HepG2 (cell line): Measurements from ENCODE around the gene MDM4. TPM values are rescaled to one million over a fixed set of nuclear protein-coding genes. Genes with fewer than 3 reads are reported as not detected.

Experiments used
- ATAC-seq: fragments of 200-7000 bp; cut with Tn5 transposase; 3 replicates; pipeline ENCODE4 v1.9.1; 2020; ENCODE audit warnings: mild to moderate bottlenecking, moderate library complexity
- BruUV-seq: library from RNA; stranded (reverse); fragments of 400-500 nt; replicated peaks from 2 replicates; lab custom pipeline; 2021; lab: Mats Ljungman, UMichigan
- CTCF ChIA-PET: fragments of 300-600 bp; formaldehyde crosslinking; extraction: SDS; loops from one replicate; lab custom pipeline; 2021; ENCODE audit warnings: low total read pairs, inconsistent platforms, low intra/inter-chr PET ratio; lab: Yijun Ruan, JAX
- POLR2A ChIA-PET: fragments of 350-600 bp; sonication (Branson Sonifier 250); formaldehyde crosslinking; loops from one replicate; lab custom pipeline; 2020; ENCODE audit warnings: antibody characterized with exemption, inconsistent platforms; lab: Yijun Ruan, JAX
- DNase-seq: peaks from one replicate; pipeline ENCODE4 v3.0.0-alpha.2; 2015; ENCODE audit warnings: low spot score
- FAIRE-seq: peaks from 3 replicates; lab custom pipeline; 2011; peaks lifted over from hg19 to GRCh38; lab: Jason Lieb, UNC
- H2AFZ ChIP-seq: one replicate; pipeline ENCODE4 v1.6.1; 2011; ENCODE audit warnings: low read length, inconsistent platforms
- H3K27ac ChIP-seq: fragments of 300-600 bp; 3 replicates; pipeline ENCODE4 v1.8.0; 2011; ENCODE audit warnings: mixed run types, mild to moderate bottlenecking, mixed read lengths, low read length, inconsistent platforms; ENCODE audit not compliant: insufficient read depth; ENCODE audit errors: extremely low read length
- H3K27me3 ChIP-seq, 2 experiments: fragments of 200-600 bp in 1 of 2; 2 replicates in 1 of 2; 3 replicates in 1 of 2; pipeline versions ENCODE4 v1.6.0 to v1.8.0; 2011; ENCODE audit warnings: low read length in 2 of 2, mild to moderate bottlenecking in 2 of 2, moderate library complexity in 2 of 2, inconsistent platforms in 1 of 2; ENCODE audit not compliant: insufficient read depth in 2 of 2, control insufficient read depth in 1 of 2
- H3K36me3 ChIP-seq, 2 experiments: fragments of 200-600 bp in 1 of 2; replicated peaks in 1 of 2; 2 replicates in 1 of 2; 3 replicates in 1 of 2; pipeline versions ENCODE4 v1.5.1 to v1.8.0; 2011; ENCODE audit warnings: low read length in 2 of 2, inconsistent platforms in 1 of 2; ENCODE audit not compliant: insufficient read depth in 2 of 2, control insufficient read depth in 1 of 2
- H3K4me1 ChIP-seq: 2 replicates; pipeline ENCODE4 v1.5.1; 2012; ENCODE audit warnings: low read length, inconsistent platforms; ENCODE audit not compliant: insufficient read depth
- H3K4me2 ChIP-seq: 2 replicates; pipeline ENCODE4 v1.6.0; 2011; ENCODE audit warnings: low read depth, low read length, inconsistent platforms
- H3K4me3 ChIP-seq, 3 experiments: fragments of 200-600 bp in 1 of 3; sonication (generic), shearing (Covaris generic) in 1 of 3; replicated peaks in 1 of 3; 2 replicates each; pipeline ENCODE4 v1.5.1; 2011 to 2016; ENCODE audit warnings: low read length in 3 of 3, inconsistent platforms in 2 of 3, low read depth in 2 of 3, mild to moderate bottlenecking in 2 of 3, control low read depth in 1 of 3, mixed read lengths in 1 of 3; ENCODE audit not compliant: insufficient read depth in 1 of 3
- H3K79me2 ChIP-seq: one replicate; pipeline ENCODE4 v1.6.1; 2011; ENCODE audit warnings: low read length, inconsistent platforms; ENCODE audit not compliant: insufficient read depth
- H3K9ac ChIP-seq: 2 replicates; pipeline ENCODE4 v1.6.0; 2011; ENCODE audit warnings: mild to moderate bottlenecking, low read depth, low read length, inconsistent platforms; ENCODE audit not compliant: insufficient read depth
- H3K9me3 ChIP-seq: 2 replicates; pipeline ENCODE4 v1.5.1; 2012; ENCODE audit warnings: mild to moderate bottlenecking, low read length
- H4K20me1 ChIP-seq: 2 replicates; pipeline ENCODE4 v1.6.0; 2011; ENCODE audit warnings: inconsistent platforms, mild to moderate bottlenecking, low read length, moderate library complexity; ENCODE audit not compliant: insufficient read depth
- HNF4A ChIP-seq: sonication (generic); formaldehyde crosslinking; IDR thresholded peaks from 2 replicates; pipeline ENCODE4 v1.4.0; 2020; ENCODE audit warnings: missing genetic modification reagents
- HOXA3 ChIP-seq: sonication (generic); formaldehyde crosslinking; IDR thresholded peaks from 2 replicates; pipeline ENCODE4 v1.5.0; 2020; ENCODE audit warnings: missing genetic modification reagents
- KDM5A ChIP-seq: fragments of 200-600 bp; sonication (generic); IDR thresholded peaks from 2 replicates; pipeline ENCODE4 v1.7.0; 2018; ENCODE audit warnings: antibody characterized with exemption, mild to moderate bottlenecking, low read length, borderline replicate concordance
- MAFF ChIP-seq: IDR thresholded peaks from 2 replicates; pipeline ENCODE4 v1.6.1; 2011; ENCODE audit warnings: low read depth, low read length, improper control_type of control experiment
- PAXIP1 ChIP-seq: sonication (generic); formaldehyde crosslinking; conservative IDR thresholded peaks from 2 replicates; pipeline ENCODE4 v1.4.0; 2020; ENCODE audit warnings: mild to moderate bottlenecking, missing genetic modification reagents, moderate library complexity
- RCOR2 ChIP-seq: IDR thresholded peaks from 2 replicates; pipeline ENCODE4 v1.6.1; 2016; ENCODE audit warnings: missing biosample characterization, missing genetic modification reagents
- SOX13 ChIP-seq, 3 experiments: fragments of 450-650 bp in 1 of 3; sonication (generic) in 1 of 3; formaldehyde crosslinking in 1 of 3; IDR thresholded peaks in 2 of 3; conservative IDR thresholded peaks in 1 of 3; 2 replicates each; pipeline versions ENCODE4 v1.5.0 to v1.6.1; 2016 to 2020; ENCODE audit warnings: antibody characterized with exemption in 1 of 3, mild to moderate bottlenecking in 1 of 3, missing compliant biosample characterization in 1 of 3, missing genetic modification reagents in 1 of 3, moderate library complexity in 1 of 3
- SP140L ChIP-seq: sonication (generic); formaldehyde crosslinking; IDR thresholded peaks from 2 replicates; pipeline ENCODE4 v1.4.0; 2020; ENCODE audit warnings: missing genetic modification reagents, borderline replicate concordance
- SRSF4 ChIP-seq: fragments of 200-400 bp; formaldehyde crosslinking; IDR thresholded peaks from one replicate; pipeline ENCODE4 v1.6.1; 2018; ENCODE audit warnings: mild to moderate bottlenecking, low read depth, low read length, moderate library complexity; ENCODE audit not compliant: poor library complexity, severe bottlenecking
- ZNF274 ChIP-seq: sonication (generic); formaldehyde crosslinking; IDR thresholded peaks from 2 replicates; pipeline ENCODE4 v1.5.1; 2020; ENCODE audit warnings: mild to moderate bottlenecking, missing genetic modification reagents
- ZNF7 ChIP-seq: IDR thresholded peaks from 2 replicates; pipeline ENCODE4 v1.6.1; 2016; ENCODE audit warnings: missing biosample characterization, missing genetic modification reagents
- ZNF766 ChIP-seq: sonication (generic); formaldehyde crosslinking; IDR thresholded peaks from 2 replicates; pipeline ENCODE4 v1.5.0; 2020; ENCODE audit warnings: missing genetic modification reagents, borderline replicate concordance
- WGBS: methylation state at CpG from one replicate; pipeline ENCODE4 v1.1.6; 2017; ENCODE audit warnings: low lambda C conversion rate; 5-methylcytosine and 5-hydroxymethylcytosine counted together
- in situ Hi-C: cut with HindIII; loops from 2 replicates; pipeline ENCODE4 v1.10.0; 2017; ENCODE audit warnings: low pct_unique_long_range_greater_than_20kb; ENCODE audit not compliant: extremely low pct_ligation_motif_present
- intact Hi-C: fragments of 100-400 bp; cut with micrococcal nuclease; formaldehyde crosslinking; loops from one replicate; pipeline ENCODE4 v1.10.0; 2022; ENCODE audit not compliant: unreplicated experiment
- polyA plus RNA-seq, 8 experiments: library from polyadenylated mRNA; depleted of rRNA in 3 of 8; stranded (reverse) in 7 of 8; unstranded in 1 of 8; fragments of >200 nt; fragmentation: Illumina TruSeq in 4 of 8; extraction: Trizol in 4 of 8; gene quantifications; 2 replicates each; pipeline versions ENCODE4 v1.2.1 to v1.2.3, GENCODE V29; 2011 to 2016; ENCODE audit warnings: low read depth in 4 of 8, missing spikeins in 1 of 8, mixed read lengths in 1 of 8; ENCODE audit not compliant: insufficient read depth in 1 of 8
- total RNA-seq, 5 experiments: library from RNA; depleted of rRNA; stranded (reverse); fragments of >200 nt; fragmentation: Illumina TruSeq; extraction: Trizol; gene quantifications; 2 replicates each; pipeline ENCODE4 v1.2.3, GENCODE V29; 2016; ENCODE audit warnings: low read depth in 1 of 5
- TF ChIP-seq, protein P1 (sequence below): sonication (generic); formaldehyde crosslinking; IDR thresholded peaks from 2 replicates; pipeline ENCODE4 v1.9.0; 2021; ENCODE audit warnings: missing genetic modification reagents, borderline replicate concordance
- TF ChIP-seq, protein P2 (sequence below): sonication (generic); formaldehyde crosslinking; IDR thresholded peaks from 2 replicates; pipeline ENCODE4 v1.8.0; 2022; ENCODE audit warnings: missing genetic modification reagents, mild to moderate bottlenecking, borderline replicate concordance

Gene MDM4
- total and polyA plus RNA-seq, 2 of the 13 experiments (the other 11 are each of a cell fraction or from before 2014, with no cell fraction given) = 14.9 to 19.0 TPM

DNA sequence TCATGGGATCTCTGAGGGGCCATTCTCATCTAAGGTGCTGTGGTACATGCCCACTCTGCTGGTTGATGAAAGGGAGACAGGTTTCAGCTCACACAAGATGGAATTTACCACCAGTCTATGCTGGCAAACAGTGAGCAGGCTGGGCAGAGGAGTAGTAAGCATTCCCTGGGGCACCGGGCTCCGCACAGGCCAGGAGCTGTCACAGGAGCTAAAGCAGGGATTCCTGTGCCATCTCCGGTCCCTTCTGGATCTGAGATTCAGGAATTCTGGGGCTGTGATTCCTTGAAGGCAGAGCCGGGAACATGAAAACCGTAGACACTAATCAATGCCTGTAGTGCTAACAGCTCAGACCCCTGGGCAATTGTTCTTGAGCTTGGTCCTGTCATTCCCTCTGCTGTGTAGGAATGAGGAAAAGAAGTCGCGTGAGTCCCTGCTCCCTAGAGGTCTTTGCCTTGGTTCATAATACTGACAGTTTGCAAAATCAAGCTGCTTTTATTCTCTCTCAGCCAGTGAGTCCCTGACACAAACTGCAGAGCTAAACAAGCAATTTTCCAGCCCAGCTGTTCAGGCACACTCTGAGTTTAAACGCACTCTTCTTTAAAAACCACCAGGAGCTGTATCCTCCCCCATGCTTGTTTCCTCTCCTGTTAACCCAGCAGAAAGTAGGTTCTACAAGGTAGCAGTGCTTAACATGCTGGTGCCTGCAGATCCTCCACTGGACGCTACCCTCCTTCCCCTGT, 52.5 kb downstream of the MDM4 start:
- Histone ChIP-seq H4K20me1 (no peaks in the 10 kb centered on the region), H3K4me3 (no peak overlapping the region), H3K27me3 (no peaks in the 10 kb centered on the region), H2AFZ (no peak overlapping the region), H3K27ac (no peak overlapping the region), H3K9me3 (no peaks in the 10 kb centered on the region), H3K79me2 (no peaks in the 10 kb centered on the region), H3K9ac (no peak overlapping the region), H3K4me1 (no peaks in the 10 kb centered on the region), H3K36me3 (no peaks in the 10 kb centered on the region), H3K4me2 (no peak overlapping the region)
- no TSS peak for BruUV-seq
- intact Hi-C loops = no loop called here
- DNase-seq (no peak), ATAC-seq (no peak), FAIRE-seq (no peak)
- 82% methylated on average over 8 of the region's 9 CpGs for WGBS
- TF ChIP-seq ZNF274 (CRISPR knock-in tag) (no peak), KDM5A (no peak), HNF4A (no peak), MAFF (no peak), PAXIP1 (CRISPR knock-in tag) (no peak), SP140L (CRISPR knock-in tag) (no peak), ZNF7 (CRISPR knock-in tag) (no peak), RCOR2 (CRISPR knock-in tag) (no peak), ZNF766 (CRISPR knock-in tag) (no peak), SOX13 (IDR thresholded peaks at IDR 0.05) (no peak), SOX13 (CRISPR knock-in tag; conservative IDR thresholded peaks at IDR 0.05 in 1 of 2, IDR thresholded peaks at IDR 0.05 in 1 of 2) (no peak), SRSF4 (no peak), HOXA3 (no peak)
- TF ChIP-seq, protein P1, sequence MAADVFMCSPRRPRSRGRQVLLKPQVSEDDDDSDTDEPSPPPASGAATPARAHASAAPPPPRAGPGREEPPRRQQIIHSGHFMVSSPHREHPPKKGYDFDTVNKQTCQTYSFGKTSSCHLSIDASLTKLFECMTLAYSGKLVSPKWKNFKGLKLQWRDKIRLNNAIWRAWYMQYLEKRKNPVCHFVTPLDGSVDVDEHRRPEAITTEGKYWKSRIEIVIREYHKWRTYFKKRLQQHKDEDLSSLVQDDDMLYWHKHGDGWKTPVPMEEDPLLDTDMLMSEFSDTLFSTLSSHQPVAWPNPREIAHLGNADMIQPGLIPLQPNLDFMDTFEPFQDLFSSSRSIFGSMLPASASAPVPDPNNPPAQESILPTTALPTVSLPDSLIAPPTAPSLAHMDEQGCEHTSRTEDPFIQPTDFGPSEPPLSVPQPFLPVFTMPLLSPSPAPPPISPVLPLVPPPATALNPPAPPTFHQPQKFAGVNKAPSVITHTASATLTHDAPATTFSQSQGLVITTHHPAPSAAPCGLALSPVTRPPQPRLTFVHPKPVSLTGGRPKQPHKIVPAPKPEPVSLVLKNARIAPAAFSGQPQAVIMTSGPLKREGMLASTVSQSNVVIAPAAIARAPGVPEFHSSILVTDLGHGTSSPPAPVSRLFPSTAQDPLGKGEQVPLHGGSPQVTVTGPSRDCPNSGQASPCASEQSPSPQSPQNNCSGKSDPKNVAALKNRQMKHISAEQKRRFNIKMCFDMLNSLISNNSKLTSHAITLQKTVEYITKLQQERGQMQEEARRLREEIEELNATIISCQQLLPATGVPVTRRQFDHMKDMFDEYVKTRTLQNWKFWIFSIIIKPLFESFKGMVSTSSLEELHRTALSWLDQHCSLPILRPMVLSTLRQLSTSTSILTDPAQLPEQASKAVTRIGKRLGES (CRISPR knock-in tag) = no peak
- TF ChIP-seq, protein P2, sequence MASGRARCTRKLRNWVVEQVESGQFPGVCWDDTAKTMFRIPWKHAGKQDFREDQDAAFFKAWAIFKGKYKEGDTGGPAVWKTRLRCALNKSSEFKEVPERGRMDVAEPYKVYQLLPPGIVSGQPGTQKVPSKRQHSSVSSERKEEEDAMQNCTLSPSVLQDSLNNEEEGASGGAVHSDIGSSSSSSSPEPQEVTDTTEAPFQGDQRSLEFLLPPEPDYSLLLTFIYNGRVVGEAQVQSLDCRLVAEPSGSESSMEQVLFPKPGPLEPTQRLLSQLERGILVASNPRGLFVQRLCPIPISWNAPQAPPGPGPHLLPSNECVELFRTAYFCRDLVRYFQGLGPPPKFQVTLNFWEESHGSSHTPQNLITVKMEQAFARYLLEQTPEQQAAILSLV = no peak
- in situ Hi-C loops = loop anchor here (5.0 to 10.0 kb wide), 2 partner anchors 194 to 236 kb away; no protein-coding TSS in a partner anchor
- ChIA-PET POLR2A (no interaction called here), CTCF (interaction anchor here (1.6 kb wide), 1 partner anchor 239 kb away, joined by 3 read pairs; no protein-coding TSS in a partner anchor)
